ENCODE data around the gene PRPSAP1.
"Not testable (repeated sequence)": the region's sequence is repeated elsewhere in the genome, so short reads cannot be mapped to it uniquely, and the experiment has no call there.

The PRPSAP1 gene

GRCh38 chr17:76307299-76307965 lies 46.3 kb downstream of the PRPSAP1 start:
- H3K4me3 ChIP-seq (ENCODE audit: low read depth, low read length), result no peak overlapping the region
- TF ChIP-seq, protein P1, sequence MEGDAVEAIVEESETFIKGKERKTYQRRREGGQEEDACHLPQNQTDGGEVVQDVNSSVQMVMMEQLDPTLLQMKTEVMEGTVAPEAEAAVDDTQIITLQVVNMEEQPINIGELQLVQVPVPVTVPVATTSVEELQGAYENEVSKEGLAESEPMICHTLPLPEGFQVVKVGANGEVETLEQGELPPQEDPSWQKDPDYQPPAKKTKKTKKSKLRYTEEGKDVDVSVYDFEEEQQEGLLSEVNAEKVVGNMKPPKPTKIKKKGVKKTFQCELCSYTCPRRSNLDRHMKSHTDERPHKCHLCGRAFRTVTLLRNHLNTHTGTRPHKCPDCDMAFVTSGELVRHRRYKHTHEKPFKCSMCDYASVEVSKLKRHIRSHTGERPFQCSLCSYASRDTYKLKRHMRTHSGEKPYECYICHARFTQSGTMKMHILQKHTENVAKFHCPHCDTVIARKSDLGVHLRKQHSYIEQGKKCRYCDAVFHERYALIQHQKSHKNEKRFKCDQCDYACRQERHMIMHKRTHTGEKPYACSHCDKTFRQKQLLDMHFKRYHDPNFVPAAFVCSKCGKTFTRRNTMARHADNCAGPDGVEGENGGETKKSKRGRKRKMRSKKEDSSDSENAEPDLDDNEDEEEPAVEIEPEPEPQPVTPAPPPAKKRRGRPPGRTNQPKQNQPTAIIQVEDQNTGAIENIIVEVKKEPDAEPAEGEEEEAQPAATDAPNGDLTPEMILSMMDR (IDR thresholded peaks at IDR 0.05; ENCODE audit: borderline replicate concordance, insufficient read depth, low read depth, low read length), result no peak

- not testable (repeated sequence) for H3K4me3 ChIP-seq (ENCODE audit: low read depth, low read length)
Observed at GRCh38 chr17:76305135-76305454, 48.6 kb downstream of the PRPSAP1 start.

- H3K4me3 ChIP-seq (ENCODE audit: low read depth, low read length), result no peak overlapping the region
- TF ChIP-seq, protein P1 (IDR thresholded peaks at IDR 0.05; ENCODE audit: borderline replicate concordance, insufficient read depth, low read depth, low read length), result no peak
Observed at GRCh38 chr17:76304226-76305134, 49.2 kb downstream of the PRPSAP1 start.

DNA sequence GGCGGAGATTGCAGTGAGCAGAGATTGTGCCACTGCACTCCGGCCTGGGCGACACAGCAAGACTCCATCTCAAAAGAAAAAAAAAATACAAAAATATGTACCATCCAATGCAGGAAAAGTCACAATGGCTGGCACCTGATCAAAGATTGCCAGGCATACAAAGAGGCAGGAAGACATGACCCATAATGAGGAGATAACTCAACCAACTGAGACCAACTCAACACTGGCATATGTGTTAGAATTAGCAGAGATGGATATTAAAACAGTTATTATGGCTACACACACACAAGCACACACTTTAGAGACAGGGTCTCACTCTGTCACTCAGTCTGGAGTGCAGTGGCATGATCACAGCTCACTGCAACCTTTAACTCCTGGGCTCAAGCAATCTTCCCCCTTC lies 56.3 kb downstream of the PRPSAP1 start:
- TF ChIP-seq, protein P1 (IDR thresholded peaks at IDR 0.05; ENCODE audit: borderline replicate concordance, insufficient read depth, low read depth, low read length), result no peak
- no peak overlapping the region for H3K4me3 ChIP-seq (ENCODE audit: low read depth, low read length)

DNA sequence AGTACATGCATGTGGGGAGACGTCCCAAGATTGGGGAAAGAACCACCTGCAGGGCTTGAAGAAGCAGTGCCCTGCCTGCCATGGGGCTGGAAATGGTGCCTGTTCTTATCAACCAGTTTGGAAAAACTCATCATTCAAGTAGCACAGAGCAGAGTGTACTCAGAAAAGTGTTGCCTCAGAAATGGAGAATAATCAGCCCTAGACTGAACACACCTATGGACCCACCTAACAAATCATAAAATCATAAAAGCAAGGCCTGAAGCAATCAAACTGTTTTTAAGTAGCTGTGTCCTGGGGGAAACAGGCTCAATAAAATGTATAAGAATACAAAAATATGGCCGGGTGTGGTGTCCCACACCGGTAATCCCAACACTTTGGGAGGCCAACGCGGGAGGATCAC lies 56.8 kb downstream of the PRPSAP1 start:
- no peak overlapping the region for H3K4me3 ChIP-seq (ENCODE audit: low read depth, low read length)
- TF ChIP-seq, protein P1 (IDR thresholded peaks at IDR 0.05; ENCODE audit: borderline replicate concordance, insufficient read depth, low read depth, low read length), result no peak

DNA sequence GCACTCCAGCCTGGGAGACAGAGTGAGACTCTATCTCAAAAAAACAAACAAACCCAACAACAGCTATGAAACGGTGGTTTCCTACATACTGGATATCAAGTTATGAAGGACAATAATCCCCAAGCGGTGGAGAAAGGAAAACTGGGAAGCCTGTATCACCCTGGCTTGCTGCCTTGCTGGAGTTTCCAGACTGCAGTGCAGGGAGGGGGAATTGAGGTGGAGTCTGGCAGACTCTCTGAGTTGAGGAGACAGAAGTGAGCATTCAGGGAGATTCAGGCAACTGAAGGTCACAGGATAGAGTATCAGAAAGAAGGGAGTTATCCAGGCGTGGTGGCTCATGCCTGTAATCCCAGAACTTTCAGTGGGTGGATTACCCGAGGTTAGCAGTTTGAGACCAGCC lies 57.5 kb downstream of the PRPSAP1 start:
- H3K4me3 ChIP-seq (ENCODE audit: low read depth, low read length), result no peak overlapping the region
- TF ChIP-seq, protein P1 (IDR thresholded peaks at IDR 0.05; ENCODE audit: borderline replicate concordance, insufficient read depth, low read depth, low read length), result no peak

DNA sequence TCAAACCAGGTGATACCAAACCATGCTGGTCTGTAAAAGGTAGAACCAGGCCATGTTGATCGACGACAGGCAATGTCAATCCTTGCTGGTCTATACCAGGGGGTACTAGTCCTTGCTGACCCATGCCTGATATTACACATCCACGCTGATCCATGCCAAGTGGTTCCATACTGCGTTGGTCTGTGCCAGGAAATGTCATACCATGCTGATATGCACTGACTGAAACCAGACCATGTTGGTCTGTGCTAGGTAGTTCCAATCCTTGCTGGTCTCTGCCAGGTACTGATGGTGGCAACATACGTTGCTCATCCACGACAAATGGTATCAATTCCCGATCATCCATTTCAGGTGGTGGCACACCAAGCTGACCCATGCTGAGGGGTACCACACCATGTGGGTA lies 60.6 kb downstream of the PRPSAP1 start:
- no peak overlapping the region for H3K4me3 ChIP-seq (ENCODE audit: low read depth, low read length)
- TF ChIP-seq, protein P1 (IDR thresholded peaks at IDR 0.05; ENCODE audit: borderline replicate concordance, insufficient read depth, low read depth, low read length), result no peak

Measured in GM12875 (cell line).